GM18507 (cell line): Measurements from ENCODE around the gene GALNT17.

ENCODE experiments used
- DNase-seq: peaks from one replicate; pipeline ENCODE4 v3.0.0; 2011; ENCODE audit warnings: low read depth; ENCODE audit not compliant: insufficient read length; ENCODE audit errors: extremely low spot score
- FAIRE-seq: peaks from 2 replicates; lab custom pipeline; 2011; peaks lifted over from hg19 to GRCh38; lab: Jason Lieb, UNC

The GALNT17 gene

DNA sequence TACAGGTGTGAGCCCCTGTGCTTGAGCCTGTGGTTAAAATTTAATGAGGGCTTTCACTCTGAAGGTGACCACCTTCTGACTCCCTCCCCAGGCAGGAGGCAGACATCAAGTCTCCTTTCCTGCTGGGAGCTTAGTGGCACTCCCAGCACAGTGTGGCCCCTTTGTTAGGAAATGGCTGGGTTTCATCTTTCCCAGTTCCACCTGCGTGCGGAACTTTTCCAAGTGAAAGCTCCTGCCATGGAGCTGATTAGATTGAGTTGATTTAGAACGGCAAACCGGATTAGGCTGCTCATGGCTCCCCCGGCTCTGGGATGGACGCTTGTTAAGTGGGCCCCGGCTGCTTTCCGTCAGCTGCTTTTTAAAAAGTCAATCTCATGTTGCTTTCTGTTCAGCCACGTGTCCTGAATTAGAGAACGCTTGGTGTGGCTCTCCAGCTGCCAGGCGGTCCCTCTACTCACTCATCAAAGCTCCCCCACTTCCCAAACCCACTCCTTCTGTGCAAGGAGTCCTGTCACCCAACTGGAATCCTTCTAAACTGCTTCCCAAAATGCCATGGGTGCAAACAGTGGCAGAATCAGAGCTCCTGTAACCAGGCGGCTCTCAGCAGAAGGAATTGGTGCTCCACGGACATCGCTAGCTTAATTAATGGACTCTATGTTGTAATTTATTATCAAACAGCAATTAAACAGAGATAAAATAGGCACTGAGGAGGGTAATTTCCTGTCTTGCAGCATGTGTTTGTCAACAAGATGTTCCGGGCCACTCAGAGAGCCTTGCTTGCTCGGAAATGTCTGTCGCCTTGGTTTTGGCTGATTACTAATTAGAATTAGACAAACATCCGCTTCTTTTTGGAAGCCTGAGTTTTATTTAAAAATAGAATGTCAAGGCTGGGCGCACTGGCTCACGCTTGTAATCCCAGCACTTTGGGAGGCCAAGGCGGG lies 551.2 kb downstream of the GALNT17 start:
- DNase-seq (no peak), FAIRE-seq (no peak)

DNA sequence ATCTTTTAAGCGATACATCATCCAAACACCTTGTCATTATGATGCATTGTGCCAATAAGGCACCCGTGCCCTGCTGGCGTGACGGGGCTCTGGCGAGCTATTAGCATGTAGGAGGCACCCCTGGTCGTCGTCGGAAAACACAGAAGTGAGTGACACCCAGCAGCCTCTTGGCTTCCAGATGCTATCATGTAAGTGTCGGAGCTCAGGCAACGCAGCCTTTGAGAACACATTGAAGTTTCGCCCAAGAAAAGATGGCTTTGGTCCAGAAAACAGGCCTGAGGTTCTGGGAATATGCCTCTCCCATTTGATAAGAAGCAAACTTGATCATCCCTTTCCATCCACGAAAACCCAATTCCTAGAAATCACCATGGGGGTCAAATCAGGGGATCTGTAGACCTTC lies 555.3 kb downstream of the GALNT17 start:
- FAIRE-seq = no peak
- no peak for DNase-seq

GRCh38 chr7:71687831-71688599 lies 556.1 kb downstream of the GALNT17 start:
- DNase-seq (no peak), FAIRE-seq (no peak)

DNA sequence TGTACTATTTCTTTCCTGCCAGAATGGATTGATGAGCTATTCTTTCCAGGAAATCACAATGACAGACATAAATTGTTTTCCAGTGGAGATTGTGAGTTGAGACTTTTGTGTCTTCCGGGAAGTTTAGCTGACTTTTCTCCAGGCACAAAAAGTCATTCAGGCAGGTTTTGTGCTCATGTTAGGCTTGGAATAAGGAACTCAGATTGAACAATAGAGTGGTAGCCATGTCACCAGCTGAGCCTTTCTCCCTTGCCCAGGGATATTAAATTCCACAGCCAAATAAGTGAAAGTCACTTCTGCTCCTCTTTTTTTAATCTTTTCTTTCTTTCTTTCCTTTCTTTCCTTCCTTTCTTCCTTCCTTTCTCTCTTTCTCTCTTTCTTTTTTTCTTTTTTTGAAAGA lies 559.6 kb downstream of the GALNT17 start:
- no peak for FAIRE-seq
- DNase-seq = no peak

DNA sequence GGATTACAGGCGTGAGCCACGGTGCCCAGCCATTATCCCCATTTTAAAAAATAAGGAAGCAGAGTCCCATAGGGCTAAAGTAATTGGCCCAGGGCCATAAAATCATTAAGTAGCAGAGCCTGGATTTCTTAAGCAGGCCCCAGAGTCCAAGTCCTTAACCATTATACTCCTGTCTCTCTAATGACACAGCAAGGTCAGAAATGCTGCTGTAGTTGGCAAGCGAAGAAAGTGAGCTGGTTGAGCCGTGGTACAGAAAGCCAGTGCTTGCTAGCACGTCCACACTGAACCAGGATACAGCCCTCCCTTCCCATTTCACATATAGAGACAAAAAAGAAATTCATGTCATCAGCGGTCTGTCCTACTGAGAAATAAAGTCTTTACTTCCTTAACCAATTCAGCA lies 562.7 kb downstream of the GALNT17 start:
- FAIRE-seq = no peak

DNA sequence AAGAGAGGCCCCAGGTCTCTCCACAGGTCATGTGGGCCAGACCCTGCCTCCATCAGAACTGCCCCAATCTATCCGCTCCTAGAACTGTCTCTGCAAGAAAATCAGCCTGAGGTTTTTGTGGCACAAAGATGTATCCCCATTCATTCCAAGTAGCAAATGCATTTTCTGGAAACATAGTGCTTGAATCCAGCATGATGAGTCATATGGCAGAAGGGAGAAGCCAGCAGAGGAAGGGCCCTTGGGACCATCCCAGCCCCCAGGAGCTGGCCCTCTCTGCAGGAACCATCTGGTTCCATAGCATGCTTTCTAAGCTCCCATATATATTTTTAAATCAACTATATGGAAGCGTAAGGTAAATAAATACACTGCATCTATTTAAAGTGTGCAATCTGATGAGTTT lies 563.2 kb downstream of the GALNT17 start:
- DNase-seq (no peak), FAIRE-seq (no peak)

More for the DNA sequence above, 562.7 kb downstream of the GALNT17 start:
- DNase-seq = no peak

- no peak for FAIRE-seq
- no peak for DNase-seq
Measured at GRCh38 chr7:71696511-71696910, 564.6 kb downstream of the GALNT17 start.

- FAIRE-seq (no peak), DNase-seq (no peak)
Measured at GRCh38 chr7:71697400-71697799, 565.5 kb downstream of the GALNT17 start.

- DNase-seq (no peak), FAIRE-seq (no peak)
Measured at GRCh38 chr7:71705217-71705616, 573.3 kb downstream of the GALNT17 start.

DNA sequence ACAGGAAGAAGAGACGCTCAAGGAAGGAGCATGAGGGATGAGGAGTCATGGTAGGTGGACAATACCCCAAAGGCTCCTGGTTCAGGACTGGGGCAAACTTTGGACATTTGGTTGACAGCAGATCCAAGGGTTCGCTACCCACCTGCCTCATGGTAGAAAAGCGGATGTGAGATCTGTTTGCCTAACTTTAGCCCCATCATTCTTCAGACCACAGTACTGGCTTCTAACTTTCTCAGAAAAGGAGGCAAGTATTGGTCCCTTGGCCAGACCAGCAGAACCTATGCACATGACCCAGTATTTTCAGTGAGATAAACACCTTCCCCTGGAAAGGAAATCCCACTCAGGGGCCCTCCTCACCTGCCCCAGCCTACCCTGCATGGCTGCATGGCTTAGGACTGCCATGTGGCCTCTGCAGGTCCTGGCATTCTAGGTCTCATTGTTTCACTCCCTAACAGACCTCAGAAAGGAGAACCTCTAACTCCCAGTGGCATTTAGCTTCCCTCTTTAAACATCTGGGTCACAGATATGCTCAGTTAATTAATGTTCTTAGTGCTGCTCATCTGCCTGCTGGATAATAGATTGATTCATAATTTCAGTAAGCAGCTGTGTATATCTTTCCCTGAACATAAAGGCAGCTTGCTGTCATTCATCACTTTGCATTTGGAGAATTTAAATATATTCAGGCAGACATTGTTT lies 574.1 kb downstream of the GALNT17 start:
- no peak for FAIRE-seq
- no peak for DNase-seq

GRCh38 chr7:71706597-71706975 lies 574.6 kb downstream of the GALNT17 start:
- DNase-seq (no peak), FAIRE-seq (no peak)

GRCh38 chr7:71707041-71707440 lies 575.1 kb downstream of the GALNT17 start:
- DNase-seq (no peak), FAIRE-seq (no peak)

- DNase-seq = no peak
- no peak for FAIRE-seq
Measured at GRCh38 chr7:71708710-71709109, 576.8 kb downstream of the GALNT17 start.

DNA sequence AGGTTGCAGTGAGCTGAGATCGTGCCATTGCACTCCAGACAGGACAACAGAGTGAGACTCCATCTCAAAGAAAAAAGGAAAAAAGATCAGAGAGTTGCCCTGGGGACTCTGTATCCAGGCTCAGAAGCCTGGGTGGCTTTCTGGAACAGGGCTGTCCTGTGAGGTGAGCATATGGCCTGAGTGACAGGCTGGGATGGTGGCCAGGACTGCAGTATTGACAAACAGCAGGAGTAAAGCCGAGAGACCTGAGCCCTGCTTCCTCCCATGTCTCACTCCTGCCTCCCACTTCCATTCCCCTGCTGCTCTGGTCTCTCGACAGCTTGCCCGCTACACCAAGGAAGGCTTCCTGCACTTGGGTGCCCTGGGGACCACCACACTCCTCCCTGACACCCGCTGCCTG lies 578.5 kb downstream of the GALNT17 start:
- DNase-seq (no peak), FAIRE-seq (no peak)

DNA sequence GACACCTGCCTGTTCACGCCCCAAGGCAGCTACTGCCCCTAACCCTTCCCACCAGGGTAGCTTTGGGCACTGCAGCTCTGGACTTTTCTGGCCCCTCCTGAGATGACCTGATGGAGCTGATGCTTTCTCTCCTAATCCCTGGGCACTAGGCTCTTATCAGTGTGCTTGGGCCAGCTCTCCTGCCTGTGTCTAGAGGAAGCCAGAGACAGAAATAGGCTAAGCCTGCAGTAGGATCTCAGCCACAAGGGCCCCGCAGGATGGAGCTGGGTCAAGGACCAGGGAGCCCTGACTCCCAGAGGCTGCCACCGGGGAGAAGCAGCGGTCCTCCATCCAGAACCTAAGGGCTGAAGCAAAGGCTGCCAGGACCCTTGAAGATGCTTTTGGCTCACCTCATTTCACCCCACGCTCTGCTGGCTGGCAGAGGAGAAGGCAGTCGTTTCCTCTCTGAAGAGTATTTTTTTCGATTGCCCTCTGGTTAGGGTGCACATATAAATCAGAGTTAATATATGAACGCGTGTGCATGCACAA lies 580.8 kb downstream of the GALNT17 start:
- no peak for DNase-seq
- FAIRE-seq = no peak

DNA sequence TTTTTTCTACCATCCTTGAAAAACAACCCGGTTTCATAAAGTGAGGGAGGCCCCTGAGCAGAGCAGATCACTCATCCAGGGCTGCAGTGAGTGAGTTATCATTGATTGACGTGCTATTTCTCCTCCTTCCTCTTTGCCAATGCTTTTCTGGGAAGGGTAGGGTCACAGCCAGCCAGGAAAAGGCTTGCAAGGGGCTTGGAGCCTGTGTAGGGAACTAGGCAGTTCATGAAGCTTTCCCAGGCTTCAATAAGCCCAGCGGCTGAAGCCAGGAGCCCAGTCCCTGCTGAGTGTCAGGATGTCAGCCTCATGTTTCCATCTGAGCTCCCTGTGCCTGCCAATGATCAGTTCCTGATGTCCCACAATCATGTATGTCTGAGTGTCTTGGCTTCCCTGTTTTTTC lies 584.7 kb downstream of the GALNT17 start:
- FAIRE-seq (no peak), DNase-seq (no peak)

- FAIRE-seq = no peak
Measured at GRCh38 chr7:71718563-71718962, 586.6 kb downstream of the GALNT17 start.

DNA sequence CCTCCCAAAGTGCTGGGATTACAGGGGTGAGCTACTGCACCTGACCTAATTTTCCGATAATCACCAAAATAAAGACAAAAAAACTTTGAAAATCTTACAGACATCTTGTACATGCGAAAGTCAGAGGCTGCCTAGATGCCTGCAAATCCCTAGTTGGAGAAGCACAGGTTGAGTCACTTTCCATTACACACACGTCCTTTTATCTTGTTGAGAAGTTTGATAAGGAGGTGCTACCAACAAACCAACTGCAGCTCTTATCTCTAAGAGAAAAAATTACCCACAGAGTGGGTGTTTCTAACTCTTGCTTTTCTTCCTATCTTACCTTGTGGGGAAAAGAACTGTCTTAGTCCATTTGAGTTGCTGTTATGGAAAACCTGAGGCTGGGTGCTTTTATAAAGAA lies 589.8 kb downstream of the GALNT17 start:
- FAIRE-seq = no peak
- DNase-seq = no peak

More at GRCh38 chr7:71718563-71718962, 586.6 kb downstream of the GALNT17 start:
- no peak for DNase-seq

DNA sequence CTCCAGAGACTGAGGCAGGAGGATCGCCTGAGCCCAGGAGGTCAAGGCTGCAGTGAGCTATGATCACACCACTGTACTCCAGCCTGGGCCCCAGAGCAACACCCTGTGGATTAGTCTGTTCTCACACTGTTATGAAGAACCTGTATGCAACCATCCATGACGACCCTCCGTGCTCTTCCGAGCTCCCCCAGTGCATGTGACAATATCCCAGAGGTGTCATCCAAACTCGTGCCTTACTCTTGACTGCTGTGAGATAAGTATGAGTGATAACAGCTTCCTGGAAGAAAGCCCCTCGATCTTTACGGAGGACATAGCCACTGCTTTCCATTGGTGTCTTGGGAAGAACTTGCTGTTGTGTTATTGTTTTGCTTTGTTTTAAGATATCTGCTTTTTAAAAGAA lies 591.9 kb downstream of the GALNT17 start:
- FAIRE-seq = no peak
- no peak for DNase-seq

- DNase-seq = no peak
- FAIRE-seq = no peak
Measured at GRCh38 chr7:71727347-71727746, 595.4 kb downstream of the GALNT17 start.
